Activated T-helper 2 cell treated with anti-CD3 and anti-CD28 coated beads, Interferon-gamma antibody, Interleukin-2, Interleukin-4, amounts not matched to agents 10 μg/mL and 5 μg/mL and 100 μg/mL, durations not matched to agents 14 hours and 24 hours and 36 hours (primary cell): Measurements from ENCODE around the gene TMBIM4. TPM values are rescaled to one million over a fixed set of nuclear protein-coding genes. Genes with fewer than 3 reads are reported as not detected.

Experiments used
- DNase-seq: peaks from one replicate; pipeline ENCODE4 v3.0.0; 2021; ENCODE audit warnings: low spot score
- H3K27ac Mint-ChIP-seq: one replicate; pipeline ENCODE4 v1.8.0; 2021; ENCODE audit warnings: mixed read lengths
- H3K27me3 Mint-ChIP-seq: one replicate; pipeline ENCODE4 v1.8.0; 2021; ENCODE audit warnings: low read depth, mixed read lengths
- H3K36me3 Mint-ChIP-seq: one replicate; pipeline ENCODE4 v1.8.0; 2021; ENCODE audit warnings: low read depth, mixed read lengths
- H3K4me1 Mint-ChIP-seq: one replicate; pipeline ENCODE4 v1.8.0; 2021; ENCODE audit warnings: low read depth, mixed read lengths
- H3K4me3 Mint-ChIP-seq: one replicate; pipeline ENCODE4 v1.8.0; 2021; ENCODE audit warnings: low read depth, mild to moderate bottlenecking, moderate library complexity, mixed read lengths
- H3K9me3 Mint-ChIP-seq: one replicate; pipeline ENCODE4 v1.8.0; 2021; ENCODE audit warnings: mixed read lengths
- intact Hi-C: fragments of 100-400 bp; cut with micrococcal nuclease; formaldehyde crosslinking; loops from one replicate; pipeline ENCODE4 v1.15.1; 2023
- total RNA-seq: library from RNA; stranded (reverse); gene quantifications from 2 replicates; pipeline ENCODE4 v1.2.3, GENCODE V29; 2022

TMBIM4 gene
- total RNA-seq, 1 donor from 2014 or later: 62.4 TPM

- Mint-ChIP-seq H3K4me3 (no peak overlapping the region), H3K4me1 (peaks cover 3% of the 10 kb centered on the region), H3K27ac (no peak overlapping the region), H3K27me3 (peaks cover 22% of the 10 kb centered on the region), H3K9me3 (no peaks in the 10 kb centered on the region), H3K36me3 (no peaks in the 10 kb centered on the region)
- intact Hi-C loops: no loop called here
- no peak for DNase-seq
These were observed 66.5 kb downstream of the TMBIM4 start for GRCh38 chr12:66103016-66103913.

DNA sequence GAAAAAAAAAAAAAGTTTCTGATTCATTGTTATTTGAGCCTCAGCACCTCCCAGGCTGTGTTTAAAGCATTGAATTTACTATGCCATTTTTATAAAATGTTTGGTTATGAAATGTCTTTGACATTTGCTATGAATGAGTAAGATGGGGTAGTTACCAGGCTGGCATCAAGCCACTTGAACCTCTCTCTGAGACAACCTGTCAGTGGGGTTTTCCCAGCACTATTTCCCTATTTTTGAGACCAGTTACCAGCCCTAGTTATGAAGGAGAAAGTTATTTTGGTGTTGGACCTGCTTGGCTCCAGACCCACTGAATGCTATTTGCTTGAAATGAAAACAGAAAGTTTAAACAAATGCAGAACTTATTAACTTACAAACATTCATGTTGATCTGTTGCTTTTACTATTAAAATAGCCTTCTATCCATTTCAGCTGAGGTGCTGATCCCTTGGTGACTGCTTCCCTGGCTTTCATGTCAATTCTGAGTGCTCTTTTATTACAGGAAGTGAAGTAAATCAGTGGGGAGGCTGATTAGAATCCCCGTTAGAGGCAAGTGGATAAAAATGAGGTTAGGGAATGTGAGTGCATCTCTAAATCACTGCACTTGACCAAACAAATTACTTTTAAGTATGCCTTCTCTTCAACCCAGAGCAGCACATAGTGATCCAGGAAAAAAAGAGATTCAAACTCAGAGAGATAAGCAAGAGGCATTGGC, 77.1 kb downstream of the TMBIM4 start:
- DNase-seq: no peak
- H3K4me1 Mint-ChIP-seq: peaks cover 2% of the 10 kb centered on the region
- intact Hi-C loops: no loop called here
- H3K4me3 Mint-ChIP-seq: no peak overlapping the region
- no peaks in the 10 kb centered on the region for H3K36me3 Mint-ChIP-seq
- no peak overlapping the region for H3K27ac Mint-ChIP-seq
- H3K27me3 Mint-ChIP-seq: peaks cover 13% of the 10 kb centered on the region
- no peaks in the 10 kb centered on the region for H3K9me3 Mint-ChIP-seq

DNA sequence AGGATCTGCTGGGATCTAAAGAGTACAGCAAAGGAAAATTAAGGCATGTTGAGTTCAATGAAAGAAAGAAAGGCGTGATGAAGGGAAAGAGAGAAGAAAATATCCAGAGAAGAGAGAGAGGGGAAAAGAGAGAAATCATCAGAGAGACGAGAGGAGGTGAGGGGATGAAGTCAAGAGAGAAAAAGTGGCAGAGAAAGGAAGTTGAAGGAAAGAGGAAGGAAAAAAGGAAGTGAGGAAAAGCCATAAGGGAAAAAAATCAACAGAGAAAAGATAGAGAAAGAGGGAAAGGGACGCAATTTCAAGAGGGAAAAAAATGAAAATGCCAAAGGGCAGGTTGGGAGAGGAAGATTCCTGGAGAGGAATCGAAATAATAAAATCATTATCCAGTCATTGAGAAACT, 79.6 kb downstream of the TMBIM4 start:
- H3K36me3 Mint-ChIP-seq: no peaks in the 10 kb centered on the region
- intact Hi-C loops: no loop called here
- no peak overlapping the region for H3K27ac Mint-ChIP-seq
- no peaks in the 10 kb centered on the region for H3K9me3 Mint-ChIP-seq
- peaks cover 22% of the 10 kb centered on the region for H3K27me3 Mint-ChIP-seq
- no peak for DNase-seq
- H3K4me1 Mint-ChIP-seq: peaks cover 2% of the 10 kb centered on the region
- H3K4me3 Mint-ChIP-seq: no peak overlapping the region

- peaks cover 23% of the 10 kb centered on the region for H3K27me3 Mint-ChIP-seq
- peak; percentile 17 for DNase-seq
- no peak overlapping the region for H3K27ac Mint-ChIP-seq
- no peaks in the 10 kb centered on the region for H3K9me3 Mint-ChIP-seq
- no peak overlapping the region for H3K4me3 Mint-ChIP-seq
- H3K4me1 Mint-ChIP-seq: no peaks in the 10 kb centered on the region
- intact Hi-C loops: loop anchor here (2.0 to 10.0 kb wide), 3 partner anchors 485 to 783 kb away; no protein-coding TSS in a partner anchor
- H3K36me3 Mint-ChIP-seq: no peaks in the 10 kb centered on the region
These were observed 82.3 kb downstream of the TMBIM4 start for GRCh38 chr12:66087365-66087943.

GRCh38 chr12:66085998-66086397, 83.8 kb downstream of the TMBIM4 start:
- peaks cover 22% of the 10 kb centered on the region for H3K27me3 Mint-ChIP-seq
- no peak for DNase-seq
- H3K27ac Mint-ChIP-seq: no peak overlapping the region
- no peak overlapping the region for H3K4me3 Mint-ChIP-seq
- no peaks in the 10 kb centered on the region for H3K9me3 Mint-ChIP-seq
- no peaks in the 10 kb centered on the region for H3K36me3 Mint-ChIP-seq
- intact Hi-C loops: loop anchor here (2.0 to 10.0 kb wide), 3 partner anchors 483 to 781 kb away; no protein-coding TSS in a partner anchor
- H3K4me1 Mint-ChIP-seq: no peaks in the 10 kb centered on the region

Other genes starting within 250 kb of the TMBIM4 start
- 31.0 and 33.7 TPM in 2 replicates for gene LLPH, start 39.2 kb downstream of the TMBIM4 start, total RNA-seq
- gene IRAK3, start 19.2 kb upstream of the TMBIM4 start, total RNA-seq: 0.91 and 1.2 TPM in 2 replicates
- 17.1 and 18.2 TPM in 2 replicates for gene HELB, start 132.5 kb upstream of the TMBIM4 start, total RNA-seq